Adipocyte (in vitro differentiated cells): ENCODE results near the gene SLC35F4.
"Not testable (repeated sequence)": the region's sequence is repeated elsewhere in the genome, so short reads cannot be mapped to it uniquely, and the experiment has no call there.

Experiments used
- DNase-seq: peaks from one replicate; pipeline ENCODE4 v3.0.0-alpha.2; 2015; ENCODE audit warnings: low read depth
- H3K27me3 ChIP-seq: replicated peaks from 2 replicates; pipeline ENCODE4 v1.7.0; 2013; ENCODE audit warnings: mild to moderate bottlenecking, low read length, moderate library complexity; ENCODE audit not compliant: control insufficient read depth, insufficient read depth
- H3K36me3 ChIP-seq: 2 replicates; pipeline ENCODE4 v1.7.0; 2013; ENCODE audit warnings: low read length, mild to moderate bottlenecking, moderate library complexity; ENCODE audit not compliant: control insufficient read depth, insufficient read depth, severe bottlenecking
- H3K4me1 ChIP-seq: 2 replicates; pipeline ENCODE4 v1.7.0; 2013; ENCODE audit warnings: mild to moderate bottlenecking, low read length, moderate library complexity; ENCODE audit not compliant: control insufficient read depth, insufficient read depth
- H3K4me3 ChIP-seq: 2 replicates; pipeline ENCODE4 v1.7.0; 2013; ENCODE audit warnings: mild to moderate bottlenecking, low read length, moderate library complexity
- H3K9ac ChIP-seq: 2 replicates; pipeline ENCODE4 v1.7.0; 2013; ENCODE audit warnings: mild to moderate bottlenecking, low read length, moderate library complexity
- H3K9me3 ChIP-seq: 2 replicates; pipeline ENCODE4 v1.7.0; 2013; ENCODE audit warnings: mild to moderate bottlenecking, low read length, moderate library complexity; ENCODE audit not compliant: control insufficient read depth

SLC35F4 gene

GRCh38 chr14:57714487-57714931 is 151.4 kb downstream of the SLC35F4 start:
- DNase-seq, result no peak
- Histone ChIP-seq H3K27me3 (no peaks in the 10 kb centered on the region), H3K4me1 (no peaks in the 10 kb centered on the region), H3K36me3 (no peaks in the 10 kb centered on the region), H3K4me3 (no peak overlapping the region), H3K9ac (no peak overlapping the region), H3K9me3 (peaks cover 6% of the 10 kb centered on the region)

- no peak for DNase-seq
- H3K27me3 ChIP-seq, result no peaks in the 10 kb centered on the region
- no peaks in the 10 kb centered on the region for H3K4me1 ChIP-seq
- H3K9me3 ChIP-seq, result peaks cover 6% of the 10 kb centered on the region
- H3K9ac ChIP-seq, result no peak overlapping the region
- H3K36me3 ChIP-seq, result no peaks in the 10 kb centered on the region
- H3K4me3 ChIP-seq, result no peak overlapping the region
Observed at GRCh38 chr14:57712698-57713097, 153.2 kb downstream of the SLC35F4 start.

GRCh38 chr14:57712102-57712501 is 153.8 kb downstream of the SLC35F4 start:
- no peak overlapping the region for H3K9ac ChIP-seq
- H3K4me1 ChIP-seq, result no peaks in the 10 kb centered on the region
- H3K9me3 ChIP-seq, result peaks cover 6% of the 10 kb centered on the region
- no peak overlapping the region for H3K4me3 ChIP-seq
- DNase-seq, result no peak
- no peaks in the 10 kb centered on the region for H3K27me3 ChIP-seq
- no peaks in the 10 kb centered on the region for H3K36me3 ChIP-seq

GRCh38 chr14:57709909-57710308 is 156.0 kb downstream of the SLC35F4 start:
- no peak overlapping the region for H3K4me3 ChIP-seq
- H3K27me3 ChIP-seq, result no peaks in the 10 kb centered on the region
- DNase-seq, result no peak
- H3K9me3 ChIP-seq, result peaks cover 6% of the 10 kb centered on the region
- no peak overlapping the region for H3K9ac ChIP-seq
- H3K36me3 ChIP-seq, result no peaks in the 10 kb centered on the region
- no peaks in the 10 kb centered on the region for H3K4me1 ChIP-seq

GRCh38 chr14:57709086-57709485 is 156.8 kb downstream of the SLC35F4 start:
- not testable (repeated sequence) for H3K36me3 ChIP-seq, H3K4me1 ChIP-seq, DNase-seq, H3K9ac ChIP-seq, H3K4me3 ChIP-seq, H3K27me3 ChIP-seq, H3K9me3 ChIP-seq

GRCh38 chr14:57707219-57707618 is 158.7 kb downstream of the SLC35F4 start:
- no peaks in the 10 kb centered on the region for H3K4me1 ChIP-seq
- H3K9me3 ChIP-seq, result peaks cover 6% of the 10 kb centered on the region
- H3K4me3 ChIP-seq, result no peak overlapping the region
- no peak overlapping the region for H3K9ac ChIP-seq
- no peak for DNase-seq
- no peaks in the 10 kb centered on the region for H3K27me3 ChIP-seq
- no peaks in the 10 kb centered on the region for H3K36me3 ChIP-seq

- H3K9ac ChIP-seq, result no peak overlapping the region
- no peak overlapping the region for H3K4me3 ChIP-seq
- H3K4me1 ChIP-seq, result no peaks in the 10 kb centered on the region
- no peaks in the 10 kb centered on the region for H3K36me3 ChIP-seq
- peaks cover 2% of the 10 kb centered on the region for H3K9me3 ChIP-seq
- H3K27me3 ChIP-seq, result no peaks in the 10 kb centered on the region
- no peak for DNase-seq
Observed at GRCh38 chr14:57704763-57705162, 161.1 kb downstream of the SLC35F4 start.

- Histone ChIP-seq H3K27me3 (no peaks in the 10 kb centered on the region), H3K36me3 (no peaks in the 10 kb centered on the region), H3K9me3 (no peaks in the 10 kb centered on the region), H3K9ac (no peak overlapping the region), H3K4me3 (no peak overlapping the region), H3K4me1 (no peaks in the 10 kb centered on the region)
- DNase-seq, result no peak
Observed at GRCh38 chr14:57699947-57700346, 165.9 kb downstream of the SLC35F4 start.

- Histone ChIP-seq H3K9me3 (no peaks in the 10 kb centered on the region), H3K27me3 (no peaks in the 10 kb centered on the region), H3K4me3 (no peak overlapping the region), H3K4me1 (no peaks in the 10 kb centered on the region), H3K9ac (no peak overlapping the region), H3K36me3 (no peaks in the 10 kb centered on the region)
- DNase-seq, result peak; percentile 63
Observed at GRCh38 chr14:57692671-57693070, 173.2 kb downstream of the SLC35F4 start.

- no peaks in the 10 kb centered on the region for H3K27me3 ChIP-seq
- DNase-seq, result no peak
- H3K9ac ChIP-seq, result no peak overlapping the region
- no peaks in the 10 kb centered on the region for H3K4me1 ChIP-seq
- H3K4me3 ChIP-seq, result no peak overlapping the region
- no peaks in the 10 kb centered on the region for H3K9me3 ChIP-seq
- H3K36me3 ChIP-seq, result no peaks in the 10 kb centered on the region
Observed at GRCh38 chr14:57687416-57687815, 178.5 kb downstream of the SLC35F4 start.

GRCh38 chr14:57686304-57686703 is 179.6 kb downstream of the SLC35F4 start:
- no peaks in the 10 kb centered on the region for H3K27me3 ChIP-seq
- no peaks in the 10 kb centered on the region for H3K9me3 ChIP-seq
- no peak overlapping the region for H3K4me3 ChIP-seq
- no peak for DNase-seq
- H3K9ac ChIP-seq, result no peak overlapping the region
- no peaks in the 10 kb centered on the region for H3K4me1 ChIP-seq
- no peaks in the 10 kb centered on the region for H3K36me3 ChIP-seq

- H3K4me1 ChIP-seq, result no peaks in the 10 kb centered on the region
- H3K9ac ChIP-seq, result no peak overlapping the region
- no peaks in the 10 kb centered on the region for H3K36me3 ChIP-seq
- no peaks in the 10 kb centered on the region for H3K27me3 ChIP-seq
- no peak overlapping the region for H3K4me3 ChIP-seq
- H3K9me3 ChIP-seq, result no peaks in the 10 kb centered on the region
- no peak for DNase-seq
Observed at GRCh38 chr14:57671021-57671420, 194.9 kb downstream of the SLC35F4 start.
